ENCODE measurements around the gene DDX20.
"Not testable (repeated sequence)": the region's sequence is repeated elsewhere in the genome, so short reads cannot be mapped to it uniquely, and the experiment has no call there.

DDX20 gene

DNA sequence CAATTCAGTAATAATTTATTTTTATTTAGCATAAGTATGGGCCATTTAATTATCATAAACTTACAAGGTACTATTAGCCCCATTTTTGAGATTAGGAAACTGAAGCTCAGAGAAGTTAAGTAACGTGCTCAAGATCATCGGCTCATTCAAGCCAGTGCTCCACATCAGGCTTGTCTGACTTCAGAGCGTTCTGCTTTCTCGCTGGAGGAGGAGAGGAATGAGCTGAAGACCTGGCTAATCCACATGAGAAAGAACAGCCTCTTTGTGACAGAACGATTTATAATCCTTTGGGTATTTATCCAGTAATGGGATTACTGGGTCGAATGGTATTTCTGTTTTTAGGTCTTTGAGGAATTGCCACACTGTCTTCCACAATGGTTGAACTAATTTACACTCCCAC lies 39.7 kb downstream of the DDX20 start:
- DNase-seq = no peak

DNA sequence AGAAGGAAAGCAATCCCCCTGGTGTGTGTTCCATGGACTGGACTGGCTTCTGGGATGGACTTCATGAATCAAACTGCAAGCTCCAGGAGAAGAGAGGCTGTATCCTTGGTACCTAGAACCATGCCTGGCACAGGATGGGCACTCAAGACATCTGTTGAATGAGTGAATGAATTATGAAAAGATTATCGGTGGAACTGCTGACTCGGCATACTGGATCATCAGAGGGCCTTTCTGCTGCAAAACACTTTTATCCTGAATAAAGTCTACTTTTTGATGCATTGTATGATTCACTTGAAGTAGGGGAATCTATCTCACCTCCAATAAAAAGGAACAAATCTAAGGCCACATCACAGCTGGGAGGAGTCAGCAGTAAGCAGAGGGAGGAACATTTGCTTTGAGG lies 42.9 kb downstream of the DDX20 start:
- DNase-seq = no peak

DNA sequence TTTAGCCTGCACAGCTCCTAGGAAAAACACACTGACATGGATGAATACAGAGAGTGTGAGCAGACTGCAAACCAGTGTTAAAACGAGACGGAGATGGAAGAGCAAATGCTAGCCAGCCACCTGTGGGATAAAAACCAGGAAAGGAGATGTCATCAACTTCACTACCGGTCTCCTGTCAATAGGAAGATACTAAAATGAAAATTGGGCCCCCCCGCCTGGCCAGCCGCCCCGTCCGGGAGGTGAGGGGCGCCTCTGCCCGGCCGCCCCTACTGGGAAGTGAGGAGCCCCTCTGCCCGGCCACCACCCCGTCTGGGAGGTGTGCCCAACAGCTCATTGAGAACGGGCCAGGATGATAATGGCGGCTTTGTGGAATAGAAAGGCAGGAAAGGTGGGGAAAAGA lies 44.0 kb downstream of the DDX20 start:
- DNase-seq = not testable (repeated sequence)

- no peak for DNase-seq
Measured at GRCh38 chr1:111801071-111801850, 45.6 kb downstream of the DDX20 start.

GRCh38 chr1:111802110-111802509 lies 46.4 kb downstream of the DDX20 start:
- DNase-seq = no peak

- no peak for DNase-seq
Measured at GRCh38 chr1:111802984-111803383, 47.3 kb downstream of the DDX20 start.

GRCh38 chr1:111803951-111804350 lies 48.2 kb downstream of the DDX20 start:
- DNase-seq = no peak

DNA sequence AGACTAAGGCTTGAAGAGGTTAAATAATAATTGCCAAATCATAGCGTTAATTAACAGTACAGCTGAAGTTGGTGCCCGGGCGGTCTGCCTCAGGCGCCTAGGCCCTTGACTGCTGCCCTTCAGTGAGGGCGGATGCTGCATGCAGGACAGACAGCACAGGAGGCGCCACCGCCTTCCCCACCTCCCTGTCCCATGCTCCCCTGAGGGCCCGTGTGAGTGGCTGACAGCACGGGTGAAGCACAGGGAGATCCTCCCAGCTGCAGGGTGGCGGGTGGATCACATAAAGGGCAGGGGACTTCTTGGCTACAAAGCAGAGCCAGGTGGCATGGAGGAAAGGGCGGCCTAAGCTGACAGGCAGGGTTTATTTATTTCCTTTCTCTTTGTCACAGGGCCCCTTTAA lies 49.1 kb downstream of the DDX20 start:
- no peak for DNase-seq

GRCh38 chr1:111805251-111805650 lies 49.5 kb downstream of the DDX20 start:
- DNase-seq = no peak

GRCh38 chr1:111811891-111812290 lies 56.2 kb downstream of the DDX20 start:
- no peak for DNase-seq

GRCh38 chr1:111812306-111812705 lies 56.6 kb downstream of the DDX20 start:
- no peak for DNase-seq

GRCh38 chr1:111813440-111814304 lies 58.0 kb downstream of the DDX20 start:
- DNase-seq = no peak

DNA sequence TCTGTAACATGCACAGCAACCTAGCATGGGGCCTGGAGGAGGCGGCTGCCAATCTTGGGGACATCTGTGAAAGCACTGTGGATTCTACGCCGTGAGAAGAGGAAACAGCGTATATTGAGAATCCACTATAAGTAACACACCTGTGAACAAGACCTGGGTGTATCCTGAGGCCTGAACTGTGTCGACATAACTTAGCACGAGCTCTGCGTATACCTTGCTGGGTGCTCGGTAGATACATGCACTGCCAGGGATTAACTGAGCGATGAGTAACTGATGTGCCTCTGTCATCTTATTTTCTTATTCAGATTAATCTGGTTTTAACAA lies 58.6 kb downstream of the DDX20 start:
- no peak for DNase-seq

- no peak for DNase-seq
Measured at GRCh38 chr1:111814642-111815041, 58.9 kb downstream of the DDX20 start.

All from stimulated activated CD4-positive, alpha-beta T cell treated with anti-CD3 and anti-CD28 coated beads, Interleukin-2, amount 100 ng/mL, for 24 hours (primary cell).